ENCODE data around the gene CAPG. TPM values are rescaled to one million over a fixed set of nuclear protein-coding genes. Genes with fewer than 3 reads are reported as not detected.

The CAPG gene
- total RNA-seq, 1 donor from 2014 or later, result 179 TPM

DNA sequence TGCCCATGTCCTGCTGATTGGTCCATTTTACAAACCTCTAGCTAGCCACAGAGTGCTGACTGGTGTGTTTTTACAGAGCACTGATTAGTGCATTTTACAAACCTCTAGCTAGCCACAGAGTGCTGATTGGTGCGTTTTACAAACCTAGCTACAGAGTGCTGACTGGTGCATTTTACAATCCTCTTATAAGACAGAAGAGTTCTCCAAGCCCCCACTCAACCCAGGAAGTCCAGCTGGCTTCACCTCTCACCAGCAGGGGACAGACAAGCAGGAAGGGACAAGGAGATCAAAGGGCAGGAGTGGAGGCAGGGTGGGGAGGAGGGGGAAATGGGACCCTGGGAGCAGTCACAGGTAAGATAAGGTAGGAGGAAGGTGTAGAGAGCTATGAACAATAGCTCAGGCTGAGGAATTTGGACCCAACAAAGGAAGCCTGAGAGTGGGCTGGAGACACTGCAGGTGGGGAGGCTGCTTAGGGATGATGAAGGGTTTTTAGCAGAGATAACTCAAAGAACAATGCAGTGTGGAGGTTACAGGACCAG is 45.5 kb upstream of the CAPG start:
- H3K4me1 ChIP-seq, result no peaks in the 10 kb centered on the region
- H3K27ac ChIP-seq, result no peak overlapping the region
- DNase-seq (ENCODE audit: low spot score in 2 of 2), result no peak
- intact Hi-C loops (cut with DNase I), result no loop called here
- TF ChIP-seq, protein P1, sequence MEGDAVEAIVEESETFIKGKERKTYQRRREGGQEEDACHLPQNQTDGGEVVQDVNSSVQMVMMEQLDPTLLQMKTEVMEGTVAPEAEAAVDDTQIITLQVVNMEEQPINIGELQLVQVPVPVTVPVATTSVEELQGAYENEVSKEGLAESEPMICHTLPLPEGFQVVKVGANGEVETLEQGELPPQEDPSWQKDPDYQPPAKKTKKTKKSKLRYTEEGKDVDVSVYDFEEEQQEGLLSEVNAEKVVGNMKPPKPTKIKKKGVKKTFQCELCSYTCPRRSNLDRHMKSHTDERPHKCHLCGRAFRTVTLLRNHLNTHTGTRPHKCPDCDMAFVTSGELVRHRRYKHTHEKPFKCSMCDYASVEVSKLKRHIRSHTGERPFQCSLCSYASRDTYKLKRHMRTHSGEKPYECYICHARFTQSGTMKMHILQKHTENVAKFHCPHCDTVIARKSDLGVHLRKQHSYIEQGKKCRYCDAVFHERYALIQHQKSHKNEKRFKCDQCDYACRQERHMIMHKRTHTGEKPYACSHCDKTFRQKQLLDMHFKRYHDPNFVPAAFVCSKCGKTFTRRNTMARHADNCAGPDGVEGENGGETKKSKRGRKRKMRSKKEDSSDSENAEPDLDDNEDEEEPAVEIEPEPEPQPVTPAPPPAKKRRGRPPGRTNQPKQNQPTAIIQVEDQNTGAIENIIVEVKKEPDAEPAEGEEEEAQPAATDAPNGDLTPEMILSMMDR (IDR thresholded peaks at IDR 0.05), result no peak
- no peak overlapping the region for H3K4me3 ChIP-seq
- no peaks in the 10 kb centered on the region for H3K36me3 ChIP-seq
- H3K27me3 ChIP-seq, result no peaks in the 10 kb centered on the region
- H3K9me3 ChIP-seq, result no peaks in the 10 kb centered on the region

DNA sequence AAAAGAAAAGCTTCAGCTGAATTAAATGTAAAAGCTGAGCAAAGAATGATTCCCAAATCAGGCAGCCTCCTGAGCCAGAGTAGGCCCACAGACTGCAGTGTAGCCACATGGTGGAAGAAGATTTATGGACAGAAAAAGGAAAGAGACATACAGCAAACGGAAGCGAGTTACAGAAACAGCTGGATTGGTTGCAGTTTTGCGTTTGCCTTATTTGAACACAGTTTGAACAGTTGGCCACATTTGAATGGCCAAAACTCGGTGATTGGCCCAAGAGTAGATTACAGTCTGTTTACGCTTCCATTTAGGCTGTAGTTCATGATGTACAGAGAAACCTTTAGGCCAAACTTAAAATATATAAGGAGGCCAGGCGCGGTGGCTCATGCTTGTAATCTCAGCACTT is 43.4 kb upstream of the CAPG start:
- no peak for DNase-seq (ENCODE audit: low spot score in 2 of 2)
- no peak overlapping the region for H3K27ac ChIP-seq

DNA sequence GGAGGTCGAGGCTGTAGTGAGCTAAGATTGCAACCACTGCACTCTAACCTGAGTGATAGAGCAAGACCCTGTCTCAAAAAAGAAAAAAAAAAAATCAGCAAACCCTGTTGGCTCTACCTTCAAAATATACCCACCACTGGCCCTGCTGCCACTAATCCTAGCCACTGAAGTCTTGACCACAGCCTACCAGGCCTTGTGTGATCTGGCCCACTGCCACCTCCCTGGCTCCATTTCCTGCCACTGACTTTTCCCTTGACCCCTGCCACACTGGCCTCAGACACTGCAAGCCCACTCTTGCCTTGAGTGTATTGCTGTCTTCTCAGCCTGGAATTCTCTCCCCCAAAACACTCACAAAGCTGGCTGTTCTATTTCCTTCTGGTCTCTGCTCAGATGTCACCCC is 42.1 kb upstream of the CAPG start:
- no peak for DNase-seq (ENCODE audit: low spot score in 2 of 2)
- intact Hi-C loops (cut with DNase I), result no loop called here
- no peak overlapping the region for H3K27ac ChIP-seq
- TF ChIP-seq, protein P1 (IDR thresholded peaks at IDR 0.05), result no peak
- no peaks in the 10 kb centered on the region for H3K27me3 ChIP-seq
- H3K4me3 ChIP-seq, result no peak overlapping the region
- no peaks in the 10 kb centered on the region for H3K4me1 ChIP-seq
- H3K36me3 ChIP-seq, result no peaks in the 10 kb centered on the region
- H3K9me3 ChIP-seq, result no peaks in the 10 kb centered on the region

More for the DNA sequence above, 43.4 kb upstream of the CAPG start:
- no peaks in the 10 kb centered on the region for H3K9me3 ChIP-seq
- no peaks in the 10 kb centered on the region for H3K36me3 ChIP-seq
- TF ChIP-seq, protein P1 (IDR thresholded peaks at IDR 0.05), result no peak
- intact Hi-C loops (cut with DNase I), result no loop called here
- H3K4me1 ChIP-seq, result no peaks in the 10 kb centered on the region
- H3K4me3 ChIP-seq, result no peak overlapping the region
- H3K27me3 ChIP-seq, result no peaks in the 10 kb centered on the region

DNA sequence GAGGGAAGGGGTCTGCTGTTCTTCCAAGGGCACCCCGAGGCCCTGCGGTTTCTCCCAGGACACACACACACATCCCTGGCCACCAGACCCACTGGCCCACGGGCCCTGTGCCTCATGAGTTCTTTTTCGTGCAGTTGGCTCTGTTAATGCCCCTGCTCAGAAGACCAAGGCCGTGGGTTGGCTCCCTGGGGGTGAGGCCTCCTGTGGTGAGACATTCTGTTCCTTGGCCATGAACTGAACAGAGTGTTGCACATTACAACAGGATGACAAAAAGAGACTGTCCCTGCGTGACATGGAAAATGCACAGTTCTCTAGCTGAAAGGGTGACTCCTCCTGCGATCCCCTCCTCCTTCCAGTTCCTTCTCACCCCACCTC is 39.0 kb upstream of the CAPG start:
- H3K27me3 ChIP-seq, result no peaks in the 10 kb centered on the region
- no peak for DNase-seq (ENCODE audit: low spot score in 2 of 2)
- no peaks in the 10 kb centered on the region for H3K9me3 ChIP-seq
- TF ChIP-seq, protein P1 (IDR thresholded peaks at IDR 0.05), result no peak
- peaks cover 0 to 10% of the 10 kb centered on the region in 2 donors for H3K4me1 ChIP-seq
- no peak overlapping the region for H3K27ac ChIP-seq
- no peak overlapping the region for H3K4me3 ChIP-seq
- intact Hi-C loops (cut with DNase I), result no loop called here
- no peaks in the 10 kb centered on the region for H3K36me3 ChIP-seq

DNA sequence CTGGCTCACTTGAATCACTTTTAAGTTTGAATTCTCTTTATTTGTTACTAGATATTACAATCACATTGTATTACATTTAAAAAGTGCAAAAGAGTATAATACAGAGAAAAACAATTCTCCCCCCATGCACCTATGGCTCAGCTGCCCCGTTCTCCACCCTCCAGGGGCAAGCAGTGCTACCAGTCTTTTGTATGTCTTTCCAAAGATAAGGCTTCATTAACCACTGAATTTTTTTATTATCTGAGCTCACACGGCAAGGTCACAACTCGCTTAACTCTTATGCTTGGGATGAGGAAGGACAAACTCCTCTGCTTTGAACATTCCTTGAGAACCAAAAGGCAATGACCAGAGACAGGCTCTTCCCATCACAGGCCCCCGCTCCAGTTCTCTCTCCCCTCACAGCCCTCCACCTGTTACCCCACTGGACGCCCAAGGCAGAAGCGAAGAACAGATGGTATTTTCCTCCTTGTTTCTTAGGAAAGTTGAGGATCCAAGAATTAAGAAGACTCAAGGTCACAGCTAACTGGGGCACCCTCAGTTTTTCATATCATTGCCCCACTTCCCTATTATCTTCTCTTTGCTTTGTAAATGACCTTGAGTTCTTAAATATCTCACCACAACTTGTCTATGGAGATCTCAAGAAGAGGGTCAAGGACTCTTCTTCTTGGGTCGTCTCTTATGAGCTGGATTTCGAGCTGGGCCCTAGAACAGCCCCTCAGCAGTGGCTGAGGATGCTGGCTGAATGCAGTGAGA is 38.5 kb upstream of the CAPG start:
- Histone ChIP-seq H3K4me1 (peaks cover 0 to 10% of the 10 kb centered on the region in 2 donors), H3K4me3 (no peak overlapping the region), H3K27me3 (no peaks in the 10 kb centered on the region), H3K27ac (no peak overlapping the region), H3K9me3 (no peaks in the 10 kb centered on the region), H3K36me3 (no peaks in the 10 kb centered on the region)
- DNase-seq (ENCODE audit: low spot score in 2 of 2), result no peak
- TF ChIP-seq, protein P1 (IDR thresholded peaks at IDR 0.05), result no peak
- intact Hi-C loops (cut with DNase I), result no loop called here
